Measurements from ENCODE around the gene ANKS6.

- TF ChIP-seq CTCF (IDR thresholded peaks at IDR 0.05; ENCODE audit: low read depth, low read length, poor library complexity, severe bottlenecking) = no peak
- no peak for TF ChIP-seq EZH2phosphoT487 (IDR thresholded peaks at IDR 0.05; ENCODE audit: borderline replicate concordance, low read length)
These were observed 6.1 kb downstream of the ANKS6 start for GRCh38 chr9:98790134-98790841.
